GM11168 (cell line): ENCODE measurements around the gene DBX1.

Experiments
- in situ Hi-C: fragments of 300-500 bp; cut with MboI; formaldehyde crosslinking; loops from one replicate; pipeline ENCODE4 v1.12.0; 2022; ENCODE audit warnings: low sequenced_read_pairs; ENCODE audit not compliant: unreplicated experiment

DBX1 gene

GRCh38 chr11:20127671-20128527, 32.4 kb downstream of the DBX1 start:
- in situ Hi-C loops, result loop anchor here (5.0 to 25.0 kb wide), 2 partner anchors 229 to 484 kb away; no protein-coding TSS in a partner anchor

GRCh38 chr11:20126724-20127123, 33.6 kb downstream of the DBX1 start:
- in situ Hi-C loops, result loop anchor here (5.0 to 25.0 kb wide), 2 partner anchors 231 to 486 kb away; no protein-coding TSS in a partner anchor

GRCh38 chr11:20125927-20126326, 34.3 kb downstream of the DBX1 start:
- in situ Hi-C loops, result loop anchor here (5.0 to 25.0 kb wide), 2 partner anchors 231 to 486 kb away; no protein-coding TSS in a partner anchor

- in situ Hi-C loops, result no loop called here
Observed at GRCh38 chr11:20122131-20122530, 38.1 kb downstream of the DBX1 start.

- in situ Hi-C loops, result no loop called here
Observed at GRCh38 chr11:20120134-20120925, 39.9 kb downstream of the DBX1 start.

- in situ Hi-C loops, result no loop called here
Observed at GRCh38 chr11:20119315-20119714, 41.0 kb downstream of the DBX1 start.

GRCh38 chr11:20118209-20118608, 42.1 kb downstream of the DBX1 start:
- in situ Hi-C loops, result no loop called here

GRCh38 chr11:20117291-20117690, 43.0 kb downstream of the DBX1 start:
- in situ Hi-C loops, result no loop called here

- in situ Hi-C loops, result no loop called here
Observed at GRCh38 chr11:20116825-20117224, 43.5 kb downstream of the DBX1 start.

GRCh38 chr11:20114588-20114987, 45.7 kb downstream of the DBX1 start:
- in situ Hi-C loops, result no loop called here

GRCh38 chr11:20113149-20113438, 47.2 kb downstream of the DBX1 start:
- in situ Hi-C loops, result no loop called here

- in situ Hi-C loops, result no loop called here
Observed at GRCh38 chr11:20112291-20113148, 47.8 kb downstream of the DBX1 start.

- in situ Hi-C loops, result no loop called here
Observed at GRCh38 chr11:20111871-20112270, 48.4 kb downstream of the DBX1 start.

GRCh38 chr11:20110908-20111669, 49.2 kb downstream of the DBX1 start:
- in situ Hi-C loops, result no loop called here

- in situ Hi-C loops, result loop anchor here (5.0 kb wide), 1 partner anchor 153 kb away; no protein-coding TSS in a partner anchor
Observed at GRCh38 chr11:20109731-20110445, 50.4 kb downstream of the DBX1 start.
